HPDE6-E6E7 (cell line): ENCODE measurements around the gene HOXA3.

Experiments used
- DNase-seq: peaks from one replicate; pipeline ENCODE4 v3.0.0; 2011; ENCODE audit warnings: missing footprints; ENCODE audit errors: extremely low spot score

The HOXA3 gene

GRCh38 chr7:27091105-27091504 is 61.3 kb downstream of the HOXA3 start:
- DNase-seq, result no peak

GRCh38 chr7:27088002-27088922 is 64.1 kb downstream of the HOXA3 start:
- no peak for DNase-seq

GRCh38 chr7:27083646-27084045 is 68.7 kb downstream of the HOXA3 start:
- no peak for DNase-seq

DNA sequence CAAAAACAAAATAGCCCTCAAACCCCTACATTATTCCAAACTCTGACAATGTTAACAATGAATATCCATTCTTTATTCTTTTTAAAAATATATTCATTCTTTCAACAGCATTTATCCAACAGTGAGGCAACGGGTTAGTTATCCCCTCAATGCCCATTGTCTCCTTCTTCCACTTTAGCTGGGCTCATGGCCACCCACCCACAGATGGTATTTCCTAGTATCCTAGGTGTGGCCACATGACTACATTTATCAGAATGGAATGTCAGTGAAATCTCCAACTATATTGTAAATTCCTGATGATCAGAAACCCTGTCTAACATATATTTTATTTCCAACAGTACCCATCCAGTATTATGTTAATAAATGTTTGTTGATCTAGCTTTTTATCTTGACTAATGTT is 70.2 kb downstream of the HOXA3 start:
- DNase-seq, result no peak

- DNase-seq, result no peak
These were observed 71.4 kb downstream of the HOXA3 start for GRCh38 chr7:27080844-27081436.

- DNase-seq, result no peak
These were observed 73.0 kb downstream of the HOXA3 start for GRCh38 chr7:27079234-27079975.

DNA sequence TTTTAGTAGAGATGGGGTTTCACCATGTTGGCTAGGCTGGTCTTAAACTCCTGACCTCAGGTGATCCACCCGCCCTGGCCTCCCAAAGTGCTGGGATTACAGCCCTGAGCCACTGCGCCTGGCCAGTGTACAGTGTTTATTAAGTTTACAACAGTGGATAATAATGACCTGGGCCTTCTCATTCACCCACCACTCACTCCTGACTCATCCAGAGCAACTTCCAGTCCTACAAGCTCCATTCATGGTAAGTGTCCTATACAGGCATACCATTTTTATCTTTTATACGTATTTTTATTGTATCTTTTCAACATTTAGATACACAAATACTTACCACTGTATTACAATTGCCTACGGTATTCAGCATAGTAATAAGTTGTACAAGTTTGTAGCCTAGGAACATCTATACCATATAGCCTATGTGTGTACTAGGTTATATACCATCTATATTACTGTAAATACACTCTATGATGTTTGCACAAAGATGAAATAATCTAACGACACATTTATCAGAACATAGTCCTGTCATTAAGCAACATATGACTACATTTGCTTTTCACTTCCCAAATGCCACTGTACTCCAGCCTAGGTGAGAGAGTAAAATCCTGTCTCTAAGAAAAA is 73.7 kb downstream of the HOXA3 start:
- no peak for DNase-seq

DNA sequence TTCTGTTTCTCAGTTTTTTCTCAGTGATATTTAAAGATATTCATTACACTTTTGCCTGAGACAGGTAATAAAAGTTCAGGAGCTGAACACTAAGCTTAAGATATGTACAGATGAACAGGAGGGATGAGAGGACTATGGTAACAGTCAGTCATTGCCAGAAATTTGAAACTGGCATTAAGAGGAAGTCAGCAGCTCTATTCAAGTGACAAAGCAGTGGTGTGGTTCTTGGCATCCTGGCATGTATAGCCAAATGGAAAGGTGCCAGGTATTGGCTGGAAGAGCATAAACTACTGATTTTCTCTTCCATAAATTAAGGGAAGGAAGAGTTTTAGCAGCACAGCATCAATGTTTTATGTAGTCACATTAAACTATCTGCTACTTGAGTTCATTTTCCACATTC is 79.3 kb downstream of the HOXA3 start:
- DNase-seq, result no peak

GRCh38 chr7:27071622-27072390 is 80.6 kb downstream of the HOXA3 start:
- no peak for DNase-seq

DNA sequence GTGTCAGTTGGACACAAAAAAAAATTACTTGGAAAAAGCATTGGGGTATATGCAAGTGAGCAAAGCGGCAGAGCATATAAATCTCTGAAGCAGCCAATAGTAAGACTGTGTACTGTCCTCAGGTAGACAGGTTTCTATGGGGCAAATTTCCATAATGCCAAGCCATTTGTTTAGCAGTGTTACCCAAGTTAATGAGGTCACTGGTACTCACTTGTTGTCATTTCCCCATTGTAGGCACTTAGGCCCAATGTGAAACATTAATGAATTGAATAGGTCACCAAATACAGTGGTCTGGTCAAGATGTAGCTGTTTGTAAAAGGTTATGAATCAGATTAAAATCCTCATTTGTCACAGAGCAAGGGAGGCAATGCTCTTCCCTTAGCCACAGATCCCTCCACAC is 84.1 kb downstream of the HOXA3 start:
- DNase-seq, result no peak

- DNase-seq, result no peak
These were observed 86.2 kb downstream of the HOXA3 start for GRCh38 chr7:27066148-27066547.

DNA sequence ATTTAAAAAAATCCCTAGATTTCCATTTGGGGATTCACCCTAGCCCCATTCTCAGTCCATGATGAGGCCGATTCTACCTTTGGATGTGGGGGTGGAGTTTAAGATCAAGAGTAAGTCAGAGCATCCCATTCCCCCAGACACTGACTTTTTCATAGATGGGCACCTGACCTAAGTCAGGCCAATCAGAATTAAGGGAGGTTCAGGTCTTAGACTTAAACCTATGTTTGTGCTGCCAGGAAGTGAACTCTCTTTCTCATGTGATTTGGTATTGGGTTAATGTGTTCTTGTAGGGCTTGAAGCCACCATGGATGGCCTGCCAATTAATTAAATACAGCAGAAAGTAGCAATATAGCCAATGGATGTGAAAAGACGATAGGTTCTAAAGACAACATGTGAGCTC is 86.7 kb downstream of the HOXA3 start:
- no peak for DNase-seq

DNA sequence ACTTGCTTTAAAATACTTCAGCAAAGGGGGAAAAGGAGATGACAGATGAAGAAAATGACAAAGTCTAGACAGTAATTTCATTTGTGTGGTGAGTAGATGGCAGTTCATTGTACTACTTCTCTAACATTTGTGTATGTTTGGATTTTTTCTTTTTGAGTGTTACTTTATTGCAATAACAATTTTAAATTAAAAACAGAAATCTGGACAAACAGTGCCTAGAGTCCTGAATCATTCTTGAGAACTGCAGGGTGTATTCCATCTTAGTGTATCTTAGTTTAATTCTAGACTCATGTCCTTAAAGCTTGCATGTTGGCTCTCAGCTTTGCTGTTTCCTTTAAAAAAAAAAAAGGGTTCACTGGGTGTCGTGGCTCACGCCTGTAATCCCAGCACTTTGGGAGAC is 87.7 kb downstream of the HOXA3 start:
- no peak for DNase-seq

GRCh38 chr7:27064159-27064558 is 88.2 kb downstream of the HOXA3 start:
- no peak for DNase-seq

DNA sequence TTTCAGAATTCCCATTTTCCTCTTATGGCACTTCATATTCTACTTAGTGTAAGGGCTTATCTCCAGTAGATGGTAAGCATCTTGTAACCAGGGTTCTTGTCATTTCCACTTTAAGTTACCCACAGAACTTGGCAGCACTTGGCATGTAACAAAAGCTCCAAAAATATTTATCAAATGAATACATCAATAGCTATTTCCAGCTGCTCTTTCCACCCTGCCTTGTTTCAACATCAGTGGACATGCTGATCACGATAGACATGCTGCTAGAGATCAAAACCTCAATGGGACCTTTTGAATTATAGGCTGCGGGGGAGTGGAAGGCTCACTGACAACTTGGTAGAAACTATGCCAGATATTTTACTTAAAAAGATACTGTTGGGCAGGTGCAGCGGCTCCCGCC is 89.4 kb downstream of the HOXA3 start:
- no peak for DNase-seq
